Fibroblast of lung (primary cell): ENCODE data around the gene SLCO2B1. TPM values are rescaled to one million over a fixed set of nuclear protein-coding genes. Genes with fewer than 3 reads are reported as not detected.

ENCODE experiments used
- DNase-seq, 2 donors: peaks; one replicate each; pipeline versions ENCODE4 v3.0.0 to v3.0.0-alpha.2; 2010; ENCODE audit warnings: low read depth in 2 of 2
- H2AFZ ChIP-seq: 2 replicates; pipeline ENCODE4 v1.5.1; 2012; ENCODE audit warnings: low read length, control low read depth, inconsistent platforms
- H3K27ac ChIP-seq: 2 replicates; pipeline ENCODE4 v1.5.1; 2011; ENCODE audit warnings: low read length, control low read depth; ENCODE audit not compliant: insufficient read depth
- H3K27me3 ChIP-seq: 2 replicates; pipeline ENCODE4 v1.5.1; 2011; ENCODE audit warnings: mild to moderate bottlenecking, low read length; ENCODE audit not compliant: control insufficient read depth, insufficient read depth
- H3K36me3 ChIP-seq: 2 replicates; pipeline ENCODE4 v1.5.1; 2011; ENCODE audit warnings: low read length; ENCODE audit not compliant: control insufficient read depth, insufficient read depth
- H3K4me1 ChIP-seq: 2 replicates; pipeline ENCODE4 v1.5.1; 2011; ENCODE audit warnings: low read length; ENCODE audit not compliant: control insufficient read depth, insufficient read depth; ENCODE audit errors: extremely low read depth
- H3K4me2 ChIP-seq: 2 replicates; pipeline ENCODE4 v1.5.1; 2011; ENCODE audit warnings: low read length, control low read depth; ENCODE audit not compliant: insufficient read depth; ENCODE audit errors: extremely low read depth
- H3K4me3 ChIP-seq, 4 experiments: fragments of 200-600 bp in 1 of 4; sonication (generic) in 1 of 4; replicated peaks in 1 of 4; 2 replicates each; pipeline ENCODE4 v1.5.1; 2011 to 2016; ENCODE audit warnings: low read length in 4 of 4, low read depth in 3 of 4, mild to moderate bottlenecking in 3 of 4, control low read depth in 2 of 4, inconsistent platforms in 1 of 4, mixed read lengths in 1 of 4; ENCODE audit not compliant: insufficient read depth in 1 of 4; ENCODE audit errors: control extremely low read depth in 1 of 4
- H3K79me2 ChIP-seq: 2 replicates; pipeline ENCODE4 v1.5.1; 2012; ENCODE audit warnings: mild to moderate bottlenecking, low read length, inconsistent platforms; ENCODE audit not compliant: control insufficient read depth, insufficient read depth
- H3K9ac ChIP-seq: 2 replicates; pipeline ENCODE4 v1.5.1; 2011; ENCODE audit warnings: mild to moderate bottlenecking, low read length, control low read depth; ENCODE audit not compliant: insufficient read depth
- H3K9me3 ChIP-seq: 2 replicates; pipeline ENCODE4 v1.5.1; 2012; ENCODE audit warnings: low read depth, low read length; ENCODE audit not compliant: control insufficient read depth, insufficient read depth
- H4K20me1 ChIP-seq: 2 replicates; pipeline ENCODE4 v1.5.1; 2011; ENCODE audit warnings: low read length; ENCODE audit not compliant: control insufficient read depth, insufficient read depth; ENCODE audit errors: extremely low read depth
- EZH2 ChIP-seq: IDR thresholded peaks from 2 replicates; pipeline ENCODE4 v1.5.1; 2012; ENCODE audit warnings: low read length, control low read depth, mild to moderate bottlenecking; ENCODE audit errors: missing control alignments
- polyA plus RNA-seq, 2 donors: library from polyadenylated mRNA; depleted of rRNA in 1 of 2; stranded (reverse) in 1 of 2; unstranded in 1 of 2; fragments of >200 nt; gene quantifications; 2 replicates each; pipeline ENCODE4 v1.2.1, GENCODE V29; 2011 to 2012; ENCODE audit warnings: missing spikeins in 1 of 2
- total RNA-seq: library from RNA; depleted of rRNA; stranded (reverse); fragments of >200 nt; gene quantifications from 2 replicates; pipeline ENCODE4 v1.2.1, GENCODE V29; 2014
- TF ChIP-seq, protein P1 (sequence below), 2 donors: IDR thresholded peaks in 1 of 2; conservative IDR thresholded peaks in 1 of 2; 1 replicate in 1 of 2; 2 replicates in 1 of 2; pipeline ENCODE4 v1.5.1; 2011 to 2012; ENCODE audit warnings: low read length in 2 of 2, control low read depth in 1 of 2, inconsistent platforms in 1 of 2, low read depth in 1 of 2, mild to moderate bottlenecking in 1 of 2

Gene SLCO2B1
- total and polyA plus RNA-seq, 2 donors (not counting 1 experiment from before 2014, with no cell fraction given), result not detected

DNA sequence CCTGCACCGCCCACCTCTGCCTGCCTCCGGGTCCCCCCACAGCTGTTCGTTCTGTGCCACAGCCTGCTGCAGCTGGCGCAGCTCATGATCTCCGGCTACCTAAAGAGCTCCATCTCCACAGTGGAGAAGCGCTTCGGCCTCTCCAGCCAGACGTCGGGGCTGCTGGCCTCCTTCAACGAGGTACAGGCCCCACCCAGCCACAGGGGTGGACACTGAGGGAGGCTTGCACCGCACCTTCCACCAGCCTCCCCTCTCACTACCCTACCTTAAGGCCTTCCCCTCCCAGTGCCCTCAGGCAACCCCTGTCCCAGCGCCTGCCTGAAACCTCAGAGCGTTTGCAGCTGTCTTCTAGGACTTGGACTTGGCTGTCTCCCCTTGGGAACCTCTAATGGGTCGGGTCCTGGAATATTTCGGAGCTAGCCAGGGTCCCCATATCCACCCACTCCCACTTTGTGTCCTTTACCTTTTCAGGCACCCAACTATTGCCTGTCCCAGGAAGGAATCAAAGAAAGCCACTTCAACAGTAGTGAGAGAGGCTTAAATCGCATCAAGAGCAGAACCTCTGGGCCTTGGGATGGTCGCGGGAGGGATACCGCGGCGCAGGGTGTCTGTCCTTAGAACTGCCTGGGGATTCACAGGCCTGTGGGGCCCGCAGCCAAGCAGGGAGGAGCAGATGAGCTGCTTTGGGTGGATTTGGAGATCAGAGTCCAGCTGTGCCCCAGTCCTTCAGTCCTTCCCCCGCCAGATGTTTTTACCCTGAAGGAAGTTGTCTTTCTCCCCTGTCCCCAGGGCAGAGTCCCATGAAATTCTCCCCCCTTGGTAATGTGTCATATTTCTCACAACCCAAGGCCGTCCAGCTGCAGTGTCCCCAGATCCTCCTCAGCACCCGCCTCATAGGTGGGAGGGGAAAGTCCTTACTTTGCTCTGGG lies 13.3 kb downstream of the SLCO2B1 start:
- Histone ChIP-seq H3K9me3 (no peaks in the 10 kb centered on the region), H4K20me1 (no peaks in the 10 kb centered on the region), H3K27ac (no peak overlapping the region), H3K4me3 (no peak overlapping the region), H3K9ac (no peak overlapping the region), H3K36me3 (no peaks in the 10 kb centered on the region), H3K27me3 (peaks cover 29% of the 10 kb centered on the region), H2AFZ (no peak overlapping the region), H3K4me1 (no peaks in the 10 kb centered on the region), H3K4me2 (no peak overlapping the region), H3K79me2 (no peaks in the 10 kb centered on the region)
- DNase-seq, result no peak
- TF ChIP-seq, protein P1, sequence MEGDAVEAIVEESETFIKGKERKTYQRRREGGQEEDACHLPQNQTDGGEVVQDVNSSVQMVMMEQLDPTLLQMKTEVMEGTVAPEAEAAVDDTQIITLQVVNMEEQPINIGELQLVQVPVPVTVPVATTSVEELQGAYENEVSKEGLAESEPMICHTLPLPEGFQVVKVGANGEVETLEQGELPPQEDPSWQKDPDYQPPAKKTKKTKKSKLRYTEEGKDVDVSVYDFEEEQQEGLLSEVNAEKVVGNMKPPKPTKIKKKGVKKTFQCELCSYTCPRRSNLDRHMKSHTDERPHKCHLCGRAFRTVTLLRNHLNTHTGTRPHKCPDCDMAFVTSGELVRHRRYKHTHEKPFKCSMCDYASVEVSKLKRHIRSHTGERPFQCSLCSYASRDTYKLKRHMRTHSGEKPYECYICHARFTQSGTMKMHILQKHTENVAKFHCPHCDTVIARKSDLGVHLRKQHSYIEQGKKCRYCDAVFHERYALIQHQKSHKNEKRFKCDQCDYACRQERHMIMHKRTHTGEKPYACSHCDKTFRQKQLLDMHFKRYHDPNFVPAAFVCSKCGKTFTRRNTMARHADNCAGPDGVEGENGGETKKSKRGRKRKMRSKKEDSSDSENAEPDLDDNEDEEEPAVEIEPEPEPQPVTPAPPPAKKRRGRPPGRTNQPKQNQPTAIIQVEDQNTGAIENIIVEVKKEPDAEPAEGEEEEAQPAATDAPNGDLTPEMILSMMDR (conservative IDR thresholded peaks at IDR 0.05 in 1 of 2, IDR thresholded peaks at IDR 0.05 in 1 of 2; ENCODE audit: low read depth in 1 of 2, low read length in 2 of 2), result no peak
- TF ChIP-seq EZH2, result peak; percentile 46

DNA sequence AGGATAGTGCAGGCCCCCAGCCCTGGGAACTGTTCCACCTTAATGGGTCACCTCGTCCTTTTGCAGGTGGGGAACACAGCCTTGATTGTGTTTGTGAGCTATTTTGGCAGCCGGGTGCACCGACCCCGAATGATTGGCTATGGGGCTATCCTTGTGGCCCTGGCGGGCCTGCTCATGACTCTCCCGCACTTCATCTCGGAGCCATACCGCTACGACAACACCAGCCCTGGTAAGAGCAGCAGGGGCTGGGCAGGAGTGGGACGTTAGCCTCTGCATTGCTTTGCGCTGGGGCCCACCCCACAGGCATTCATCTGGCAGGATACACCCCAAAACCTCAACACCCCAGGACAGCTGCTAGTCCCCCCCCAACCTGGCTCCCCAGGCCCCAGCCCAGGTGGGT lies 14.8 kb downstream of the SLCO2B1 start:
- TF ChIP-seq EZH2, result no peak
- TF ChIP-seq, protein P1 (conservative IDR thresholded peaks at IDR 0.05 in 1 of 2, IDR thresholded peaks at IDR 0.05 in 1 of 2; ENCODE audit: low read depth in 1 of 2, low read length in 2 of 2), result no peak

DNA sequence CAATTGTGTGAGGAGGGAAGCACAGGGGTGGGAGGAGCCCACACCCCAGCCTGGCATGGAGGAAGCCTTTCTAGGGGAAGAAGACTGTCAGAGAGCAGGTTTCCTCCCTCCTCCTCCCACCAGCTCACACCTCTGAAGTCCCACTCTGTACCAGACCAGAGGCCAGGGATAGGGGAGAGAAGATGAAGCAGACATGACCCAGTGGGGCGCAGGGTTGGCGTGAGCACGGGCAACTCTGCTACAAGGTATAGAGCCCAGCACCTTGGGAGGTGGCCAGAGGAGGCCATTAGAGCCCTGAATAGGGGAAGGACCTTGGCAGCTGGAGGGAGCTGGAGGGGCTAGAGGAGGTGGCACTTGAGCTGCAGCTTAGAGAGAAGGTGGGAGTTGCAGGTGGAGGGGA lies 15.9 kb downstream of the SLCO2B1 start:
- H3K27me3 ChIP-seq, result peaks cover 20% of the 10 kb centered on the region
- H3K4me2 ChIP-seq, result no peak overlapping the region
- TF ChIP-seq, protein P1 (conservative IDR thresholded peaks at IDR 0.05 in 1 of 2, IDR thresholded peaks at IDR 0.05 in 1 of 2; ENCODE audit: low read depth in 1 of 2, low read length in 2 of 2), result no peak
- no peak for TF ChIP-seq EZH2

More for the DNA sequence above, 14.8 kb downstream of the SLCO2B1 start:
- Histone ChIP-seq H3K36me3 (no peaks in the 10 kb centered on the region), H3K9ac (no peak overlapping the region), H3K79me2 (no peaks in the 10 kb centered on the region), H3K27me3 (peaks cover 24% of the 10 kb centered on the region), H3K4me2 (no peak overlapping the region), H2AFZ (no peak overlapping the region), H3K27ac (no peak overlapping the region), H3K4me1 (no peaks in the 10 kb centered on the region), H3K9me3 (no peaks in the 10 kb centered on the region), H3K4me3 (no peak overlapping the region), H4K20me1 (no peaks in the 10 kb centered on the region)
- DNase-seq, result no peak

More for the DNA sequence above, 15.9 kb downstream of the SLCO2B1 start:
- no peak overlapping the region for H3K9ac ChIP-seq
- no peaks in the 10 kb centered on the region for H4K20me1 ChIP-seq
- H3K36me3 ChIP-seq, result no peaks in the 10 kb centered on the region
- no peaks in the 10 kb centered on the region for H3K4me1 ChIP-seq
- no peak overlapping the region for H2AFZ ChIP-seq
- H3K79me2 ChIP-seq, result no peaks in the 10 kb centered on the region
- no peak overlapping the region for H3K4me3 ChIP-seq
- H3K9me3 ChIP-seq, result no peaks in the 10 kb centered on the region
- H3K27ac ChIP-seq, result no peak overlapping the region
- no peak for DNase-seq
